ENCODE data around the gene ZNF107. TPM values are rescaled to one million over a fixed set of nuclear protein-coding genes. Genes with fewer than 3 reads are reported as not detected.
"Not testable (repeated sequence)": the region's sequence is repeated elsewhere in the genome, so short reads cannot be mapped to it uniquely, and the experiment has no call there.

The ZNF107 gene
- total RNA-seq, 3 donors from 2014 or later = 3.7 to 72.7 (median 33.1) TPM

- intact Hi-C loops (cut with DNase I; ENCODE audit: low total_unique reads) = loop anchor here (10.0 kb wide), 1 partner anchor 674 kb away; no protein-coding TSS in a partner anchor
- Histone ChIP-seq H3K36me3 (no peaks in the 10 kb centered on the region), H3K4me3 (no peak overlapping the region), H3K4me1 (no peaks in the 10 kb centered on the region), H3K27me3 (no peaks in the 10 kb centered on the region), H3K27ac (peak overlapping the region; percentile 28 to 36), H3K9me3 (peaks cover 0 to 11% of the 10 kb centered on the region in 2 donors)
- no peak for TF ChIP-seq POLR2A (IDR thresholded peaks at IDR 0.05)
- no peak for TF ChIP-seq CTCF (IDR thresholded peaks at IDR 0.05)
- TF ChIP-seq POLR2AphosphoS5 (IDR thresholded peaks at IDR 0.05) = no peak
- no peak for DNase-seq (ENCODE audit: low spot score in 2 of 2)
Observed at GRCh38 chr7:64729089-64729848, 63.3 kb downstream of the ZNF107 start.

DNA sequence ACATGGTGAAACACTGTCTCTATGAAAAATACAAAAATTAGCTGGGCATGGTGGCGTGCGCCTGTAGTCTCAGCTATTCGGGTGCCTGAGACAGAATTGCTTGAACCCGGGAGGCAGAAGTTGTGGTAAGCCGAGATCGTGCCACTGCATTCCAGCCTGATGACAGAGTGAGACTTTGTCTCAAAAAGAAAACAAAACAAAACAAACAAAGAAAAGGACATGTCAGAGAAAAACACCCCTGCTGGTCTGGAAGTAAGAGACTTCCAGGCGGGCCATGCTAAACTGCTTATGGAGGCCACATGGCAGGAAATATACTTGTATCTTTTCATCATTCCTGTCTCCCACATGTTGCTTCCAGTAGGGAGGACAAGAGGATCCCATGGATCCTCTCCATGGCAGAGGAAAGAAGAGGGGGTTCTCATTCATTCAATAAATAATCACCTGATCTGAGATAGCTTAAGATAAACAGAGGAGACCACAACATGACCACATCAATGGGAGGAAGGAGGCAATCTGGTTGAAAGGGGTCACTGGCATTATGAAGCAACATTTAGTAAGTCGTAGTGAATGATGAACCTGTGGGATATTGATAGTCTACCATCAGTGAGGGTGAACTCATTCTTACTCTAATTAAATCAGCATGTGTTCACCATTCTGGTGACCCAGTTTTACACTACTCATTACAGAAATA is 67.8 kb downstream of the ZNF107 start:
- TF ChIP-seq CTCF (IDR thresholded peaks at IDR 0.05) (no peak), POLR2AphosphoS5 (IDR thresholded peaks at IDR 0.05) (no peak), POLR2A (IDR thresholded peaks at IDR 0.05) (no peak)
- intact Hi-C loops (cut with DNase I; ENCODE audit: low total_unique reads) = no loop called here
- H3K27ac ChIP-seq = peak overlapping the region in 1 of 2 donors; percentile 48
- DNase-seq (ENCODE audit: low spot score in 2 of 2) = no peak
- no peak overlapping the region for H3K4me3 ChIP-seq
- no peaks in the 10 kb centered on the region for H3K27me3 ChIP-seq
- no peaks in the 10 kb centered on the region for H3K4me1 ChIP-seq
- peaks cover 0 to 7% of the 10 kb centered on the region in 2 donors for H3K9me3 ChIP-seq
- no peaks in the 10 kb centered on the region for H3K36me3 ChIP-seq

DNA sequence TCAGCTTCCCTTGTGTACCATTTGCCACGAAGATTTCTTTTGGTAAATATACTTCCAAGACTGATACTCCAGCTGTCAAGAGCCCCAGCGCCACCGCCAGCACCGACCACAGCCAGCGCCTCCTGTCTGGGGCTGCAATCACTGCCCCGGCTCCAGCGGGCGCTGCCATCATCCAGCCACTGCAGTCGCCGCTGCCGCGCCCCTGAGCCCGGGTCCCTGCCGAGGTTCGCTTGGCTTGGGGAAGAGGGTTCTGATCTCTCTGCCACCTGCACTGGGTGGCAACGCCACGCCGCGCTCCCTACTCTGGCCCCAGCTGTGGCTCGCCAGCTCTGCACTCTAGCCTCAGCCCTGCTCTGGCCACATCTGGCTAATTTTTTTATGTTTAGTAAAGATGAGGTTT is 70.6 kb downstream of the ZNF107 start:
- no peaks in the 10 kb centered on the region for H3K36me3 ChIP-seq
- H3K4me1 ChIP-seq = no peaks in the 10 kb centered on the region
- H3K4me3 ChIP-seq = no peak overlapping the region
- TF ChIP-seq POLR2A (IDR thresholded peaks at IDR 0.05) (no peak), POLR2AphosphoS5 (IDR thresholded peaks at IDR 0.05) (no peak), CTCF (IDR thresholded peaks at IDR 0.05) (no peak)
- intact Hi-C loops (cut with DNase I; ENCODE audit: low total_unique reads) = no loop called here
- H3K9me3 ChIP-seq = peaks cover 5 to 6% of the 10 kb centered on the region in 2 donors
- DNase-seq (ENCODE audit: low spot score in 2 of 2) = no peak
- no peak overlapping the region for H3K27ac ChIP-seq
- no peaks in the 10 kb centered on the region for H3K27me3 ChIP-seq

- H3K27ac ChIP-seq; H3K4me3 ChIP-seq; H3K36me3 ChIP-seq; intact Hi-C loops (cut with DNase I; ENCODE audit: low total_unique reads); H3K9me3 ChIP-seq; DNase-seq (ENCODE audit: low spot score in 2 of 2); H3K27me3 ChIP-seq; H3K4me1 ChIP-seq: not testable (repeated sequence)
Observed at GRCh38 chr7:64738403-64738802, 72.5 kb downstream of the ZNF107 start.

DNA sequence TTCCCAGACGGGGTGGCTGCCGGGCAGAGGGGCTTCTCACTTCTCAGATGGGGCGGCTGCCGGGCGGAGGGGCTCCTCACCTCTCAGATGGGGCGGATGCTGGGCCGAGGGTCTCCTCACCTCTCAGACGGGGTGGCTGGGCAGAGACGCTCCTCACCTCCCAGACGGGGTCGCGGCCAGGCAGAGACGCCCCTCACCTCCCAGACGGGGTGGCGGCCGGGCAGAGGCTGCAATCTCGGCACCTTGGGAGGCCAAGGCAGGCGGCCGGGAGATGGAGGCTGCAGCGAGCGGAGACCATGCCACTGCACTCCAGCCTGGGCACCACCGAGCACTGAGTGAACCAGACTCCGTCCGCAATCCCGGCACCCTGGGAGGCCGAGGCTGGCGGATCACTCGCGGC is 73.0 kb downstream of the ZNF107 start:
- H3K36me3 ChIP-seq; DNase-seq (ENCODE audit: low spot score in 2 of 2); intact Hi-C loops (cut with DNase I; ENCODE audit: low total_unique reads); H3K4me1 ChIP-seq; H3K27ac ChIP-seq; H3K4me3 ChIP-seq; H3K9me3 ChIP-seq; H3K27me3 ChIP-seq: not testable (repeated sequence)

GRCh38 chr7:64744680-64745079 is 78.7 kb downstream of the ZNF107 start:
- H3K27ac ChIP-seq = no peak overlapping the region
- H3K27me3 ChIP-seq = no peaks in the 10 kb centered on the region
- H3K36me3 ChIP-seq = no peaks in the 10 kb centered on the region
- no peak overlapping the region for H3K4me3 ChIP-seq
- H3K9me3 ChIP-seq = peaks cover 6 to 17% of the 10 kb centered on the region in 2 donors
- DNase-seq (ENCODE audit: low spot score in 2 of 2) = no peak
- no peak for TF ChIP-seq POLR2AphosphoS5 (IDR thresholded peaks at IDR 0.05)
- no peak for TF ChIP-seq POLR2A (IDR thresholded peaks at IDR 0.05)
- TF ChIP-seq CTCF (IDR thresholded peaks at IDR 0.05) = no peak
- no peaks in the 10 kb centered on the region for H3K4me1 ChIP-seq
- intact Hi-C loops (cut with DNase I; ENCODE audit: low total_unique reads) = no loop called here
